A172 (cell line): ENCODE results near the gene HLA-DOB. TPM values are rescaled to one million over a fixed set of nuclear protein-coding genes. Genes with fewer than 3 reads are reported as not detected.

Experiments used
- total RNA-seq: library from RNA; depleted of rRNA; stranded (reverse); fragments of >200 nt; shearing (Covaris generic); gene quantifications from 2 replicates; pipeline ENCODE4 v1.2.3, GENCODE V29; 2014; rRNA removed

The HLA-DOB gene
- total RNA-seq, 1 experiment from 2014 or later = not detected

Other genes starting within 250 kb of the HLA-DOB start
- 0.07 TPM in 1 of 2 replicates, not detected in the other for gene HLA-DRB1, start 227.2 kb downstream of the HLA-DOB start, total RNA-seq
- gene HLA-DQA1, start 179.6 kb downstream of the HLA-DOB start, total RNA-seq = not detected in 2 replicates
- gene HLA-DQB1, start 150.3 kb downstream of the HLA-DOB start, total RNA-seq = not detected in 2 replicates
- not detected in 2 replicates for gene HLA-DQA2, start 75.6 kb downstream of the HLA-DOB start, total RNA-seq
- not detected in 2 replicates for gene HLA-DQB2, start 53.5 kb downstream of the HLA-DOB start, total RNA-seq
- gene TAP2, start 21.7 kb upstream of the HLA-DOB start, total RNA-seq = 20.7 and 25.0 TPM in 2 replicates
- gene PSMB8, start 27.0 kb upstream of the HLA-DOB start, total RNA-seq = 121 and 131 TPM in 2 replicates
- 68.3 and 73.9 TPM in 2 replicates for gene TAP1, start 36.7 kb upstream of the HLA-DOB start, total RNA-seq
- gene PSMB9, start 37.2 kb upstream of the HLA-DOB start, total RNA-seq = 51.9 and 64.7 TPM in 2 replicates
- gene HLA-DMB, start 124.0 kb upstream of the HLA-DOB start, total RNA-seq = not detected in 2 replicates
- gene HLA-DMA, start 136.1 kb upstream of the HLA-DOB start, total RNA-seq = 0.78 and 1.2 TPM in 2 replicates
- gene BRD2, start 151.6 kb upstream of the HLA-DOB start, total RNA-seq = 73.9 and 106 TPM in 2 replicates
- gene HLA-DOA, start 192.6 kb upstream of the HLA-DOB start, total RNA-seq = not detected in 2 replicates